PC-3 (cell line): Measurements from ENCODE around the gene PCBD1. TPM values are rescaled to one million over a fixed set of nuclear protein-coding genes. Genes with fewer than 3 reads are reported as not detected.

ENCODE experiments used
- ATAC-seq: fragments of 200-7000 bp; cut with Tn5 transposase; 2 replicates; pipeline ENCODE4 v1.9.1; 2020; ENCODE audit warnings: mild to moderate bottlenecking, moderate library complexity
- BruUV-seq: library from RNA; stranded (reverse); fragments of 400-500 nt; replicated peaks from 2 replicates; lab custom pipeline; 2021; lab: Mats Ljungman, UMichigan
- CTCF ChIA-PET: fragments of 300-600 bp; sonication (Branson Sonifier 250); formaldehyde crosslinking; loops from one replicate; lab custom pipeline; 2022; ENCODE audit warnings: antibody characterized with exemption; lab: Charles Lee
- POLR2A ChIA-PET: fragments of 300-600 bp; sonication (Branson Sonifier 250); formaldehyde crosslinking; loops from one replicate; lab custom pipeline; 2022; ENCODE audit warnings: antibody characterized with exemption; ENCODE audit not compliant: unreplicated experiment; lab: Charles Lee
- DNase-seq: peaks from one replicate; pipeline ENCODE4 v3.0.0-alpha.2; 2015
- H2AFZ ChIP-seq: fragments of 300-600 bp; sonication (generic); 2 replicates; pipeline ENCODE4 v1.6.0; 2016; ENCODE audit warnings: antibody characterized with exemption, low read length
- H3F3A ChIP-seq: fragments of 300-600 bp; sonication (generic); one replicate; pipeline ENCODE4 v1.6.0; 2017; ENCODE audit warnings: antibody characterized with exemption, low read length, control low read depth, mild to moderate bottlenecking; ENCODE audit not compliant: unreplicated experiment
- H3K27ac ChIP-seq: fragments of 300-600 bp; sonication (generic); 2 replicates; pipeline ENCODE4 v1.5.1; 2016; ENCODE audit warnings: mild to moderate bottlenecking, low read length
- H3K27me3 ChIP-seq: fragments of 300-600 bp; sonication (generic); 2 replicates; pipeline ENCODE4 v1.6.1; 2016; ENCODE audit warnings: low read length, mixed read lengths
- H3K36me3 ChIP-seq: fragments of 300-600 bp; sonication (generic); 2 replicates; pipeline ENCODE4 v1.6.1; 2016; ENCODE audit warnings: low read depth, mixed run types, low read length, mixed read lengths
- H3K4me1 ChIP-seq: fragments of 300-600 bp; sonication (generic); 2 replicates; pipeline ENCODE4 v1.5.1; 2016; ENCODE audit warnings: low read length; ENCODE audit not compliant: insufficient read depth
- H3K4me2 ChIP-seq: fragments of 300-600 bp; sonication (generic); 2 replicates; pipeline ENCODE4 v1.6.0; 2016; ENCODE audit warnings: low read length
- H3K4me3 ChIP-seq: fragments of 300-600 bp; sonication (generic); 2 replicates; pipeline ENCODE4 v1.5.1; 2016; ENCODE audit warnings: mild to moderate bottlenecking, low read length, mixed read lengths
- H3K79me2 ChIP-seq: fragments of 300-600 bp; sonication (generic); 2 replicates; pipeline ENCODE4 v1.6.1; 2017; ENCODE audit warnings: low read length, mixed read lengths
- H3K9ac ChIP-seq: fragments of 300-600 bp; sonication (generic); 2 replicates; pipeline ENCODE4 v1.6.0; 2016; ENCODE audit warnings: mild to moderate bottlenecking, low read length
- H3K9me2 ChIP-seq: fragments of 300-600 bp; sonication (generic); replicated peaks from 2 replicates; pipeline ENCODE4 v1.6.1; 2016; ENCODE audit warnings: mixed run types, low read length, mixed read lengths
- H3K9me3 ChIP-seq: fragments of 300-600 bp; sonication (generic); 2 replicates; pipeline ENCODE4 v1.6.1; 2016; ENCODE audit warnings: low read length, mixed read lengths
- H4K20me1 ChIP-seq: fragments of 300-600 bp; sonication (generic); 2 replicates; pipeline ENCODE4 v1.6.1; 2016; ENCODE audit warnings: low read length, mixed read lengths
- EZH2 ChIP-seq: fragments of 300-600 bp; sonication (generic); IDR thresholded peaks from one replicate; pipeline ENCODE4 v1.6.1; 2017; ENCODE audit warnings: antibody characterized with exemption, mild to moderate bottlenecking, low read length; ENCODE audit not compliant: unreplicated experiment
- EZH2phosphoT487 ChIP-seq: fragments of 300-600 bp; sonication (generic); IDR thresholded peaks from 2 replicates; pipeline ENCODE4 v1.6.1; 2018; ENCODE audit warnings: mild to moderate bottlenecking, antibody characterized with exemption, low read length, borderline replicate concordance
- intact Hi-C: fragments of 100-400 bp; cut with micrococcal nuclease; formaldehyde crosslinking; loops from 2 replicates; pipeline ENCODE4 v1.9.0; 2023
- total RNA-seq: library from RNA; depleted of rRNA; stranded (reverse); fragments of >200 nt; gene quantifications from 2 replicates; pipeline ENCODE4 v1.2.3, GENCODE V29; 2014
- TF ChIP-seq, protein P1 (sequence below): fragments of 300-600 bp; sonication (generic); conservative IDR thresholded peaks from 2 replicates; pipeline ENCODE4 v1.5.1; 2017; ENCODE audit warnings: antibody characterized with exemption, low read depth, mild to moderate bottlenecking, low read length

Gene PCBD1
- total RNA-seq, 1 experiment from 2014 or later: 283 TPM

- POLR2A ChIA-PET: no interaction called here
- CTCF ChIA-PET: no interaction called here
- H3K9me2 ChIP-seq: no peaks in the 10 kb centered on the region
- H3F3A ChIP-seq: no peaks in the 10 kb centered on the region
- H3K36me3 ChIP-seq: no peaks in the 10 kb centered on the region
- DNase-seq (no peak), ATAC-seq (no peak)
- no peak overlapping the region for H3K4me2 ChIP-seq
- no peak overlapping the region for H3K4me3 ChIP-seq
- no peaks in the 10 kb centered on the region for H3K4me1 ChIP-seq
- H3K9me3 ChIP-seq: no peaks in the 10 kb centered on the region
- H3K27me3 ChIP-seq: peaks cover 17% of the 10 kb centered on the region
- no peaks in the 10 kb centered on the region for H4K20me1 ChIP-seq
- no peak overlapping the region for H2AFZ ChIP-seq
- no peaks in the 10 kb centered on the region for H3K79me2 ChIP-seq
- TF ChIP-seq, protein P1, sequence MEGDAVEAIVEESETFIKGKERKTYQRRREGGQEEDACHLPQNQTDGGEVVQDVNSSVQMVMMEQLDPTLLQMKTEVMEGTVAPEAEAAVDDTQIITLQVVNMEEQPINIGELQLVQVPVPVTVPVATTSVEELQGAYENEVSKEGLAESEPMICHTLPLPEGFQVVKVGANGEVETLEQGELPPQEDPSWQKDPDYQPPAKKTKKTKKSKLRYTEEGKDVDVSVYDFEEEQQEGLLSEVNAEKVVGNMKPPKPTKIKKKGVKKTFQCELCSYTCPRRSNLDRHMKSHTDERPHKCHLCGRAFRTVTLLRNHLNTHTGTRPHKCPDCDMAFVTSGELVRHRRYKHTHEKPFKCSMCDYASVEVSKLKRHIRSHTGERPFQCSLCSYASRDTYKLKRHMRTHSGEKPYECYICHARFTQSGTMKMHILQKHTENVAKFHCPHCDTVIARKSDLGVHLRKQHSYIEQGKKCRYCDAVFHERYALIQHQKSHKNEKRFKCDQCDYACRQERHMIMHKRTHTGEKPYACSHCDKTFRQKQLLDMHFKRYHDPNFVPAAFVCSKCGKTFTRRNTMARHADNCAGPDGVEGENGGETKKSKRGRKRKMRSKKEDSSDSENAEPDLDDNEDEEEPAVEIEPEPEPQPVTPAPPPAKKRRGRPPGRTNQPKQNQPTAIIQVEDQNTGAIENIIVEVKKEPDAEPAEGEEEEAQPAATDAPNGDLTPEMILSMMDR: no peak
- TF ChIP-seq EZH2phosphoT487 (no peak), EZH2 (no peak)
- intact Hi-C loops: no loop called here
- H3K9ac ChIP-seq: no peak overlapping the region
- no peak overlapping the region for H3K27ac ChIP-seq
- no TSS peak for BruUV-seq
Measured at GRCh38 chr10:70914316-70914864, 26.0 kb upstream of the PCBD1 start.

GRCh38 chr10:70913893-70914240, 25.5 kb upstream of the PCBD1 start:
- no peaks in the 10 kb centered on the region for H3K79me2 ChIP-seq
- H4K20me1 ChIP-seq: no peaks in the 10 kb centered on the region
- no peaks in the 10 kb centered on the region for H3F3A ChIP-seq
- ChIA-PET CTCF (no interaction called here), POLR2A (no interaction called here)
- no peak overlapping the region for H2AFZ ChIP-seq
- no peak overlapping the region for H3K9ac ChIP-seq
- DNase-seq (no peak), ATAC-seq (no peak)
- no peaks in the 10 kb centered on the region for H3K9me3 ChIP-seq
- TF ChIP-seq EZH2: no peak
- TF ChIP-seq, protein P1: no peak
- TF ChIP-seq EZH2phosphoT487: no peak
- H3K4me3 ChIP-seq: no peak overlapping the region
- peaks cover 17% of the 10 kb centered on the region for H3K27me3 ChIP-seq
- no peaks in the 10 kb centered on the region for H3K9me2 ChIP-seq
- no TSS peak for BruUV-seq
- H3K27ac ChIP-seq: no peak overlapping the region
- no peaks in the 10 kb centered on the region for H3K36me3 ChIP-seq
- intact Hi-C loops: no loop called here
- H3K4me1 ChIP-seq: no peaks in the 10 kb centered on the region
- no peak overlapping the region for H3K4me2 ChIP-seq

DNA sequence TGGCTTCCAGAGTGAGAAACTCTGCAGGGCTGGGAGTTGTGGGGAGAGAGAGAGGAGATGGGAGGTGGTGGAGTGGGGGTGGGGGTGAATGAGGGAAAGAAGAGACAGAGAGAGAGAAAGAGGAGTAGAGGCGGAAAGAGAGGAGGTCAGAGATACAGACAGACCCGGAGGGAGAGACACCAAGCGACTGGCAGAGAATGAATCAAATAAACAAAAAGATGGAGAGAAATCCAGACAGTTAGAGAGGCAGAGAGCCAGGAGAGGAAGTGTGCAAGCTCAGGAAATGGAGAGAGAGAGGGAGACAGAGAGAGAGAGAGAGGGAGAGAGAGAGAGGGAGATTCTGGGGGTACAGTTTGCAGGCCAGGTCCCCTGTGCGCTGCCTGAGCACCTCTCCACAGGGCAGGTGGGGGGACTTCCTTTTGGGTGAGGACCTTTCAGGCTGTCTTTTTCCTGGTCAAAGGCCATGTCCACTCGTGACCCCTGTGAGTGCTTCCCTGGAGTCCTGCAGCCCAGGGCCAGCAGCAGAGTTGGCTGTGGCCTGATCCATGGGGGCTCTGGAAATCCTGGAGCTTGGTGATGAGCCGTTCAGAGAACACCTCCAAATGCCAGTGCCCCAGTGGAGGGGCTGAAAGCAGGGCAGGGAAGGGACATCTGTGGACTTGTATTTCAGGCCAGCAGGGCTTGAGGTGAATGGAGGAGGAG, 25.0 kb upstream of the PCBD1 start:
- Histone ChIP-seq H3K4me2 (no peak overlapping the region), H3K27ac (no peak overlapping the region), H3F3A (no peaks in the 10 kb centered on the region), H3K9ac (no peak overlapping the region), H4K20me1 (no peaks in the 10 kb centered on the region), H3K9me3 (no peaks in the 10 kb centered on the region), H2AFZ (no peak overlapping the region), H3K36me3 (no peaks in the 10 kb centered on the region), H3K4me1 (no peaks in the 10 kb centered on the region), H3K9me2 (no peaks in the 10 kb centered on the region), H3K4me3 (no peak overlapping the region), H3K27me3 (peaks cover 17% of the 10 kb centered on the region), H3K79me2 (no peaks in the 10 kb centered on the region)
- ATAC-seq (no peak), DNase-seq (no peak)
- ChIA-PET POLR2A (no interaction called here), CTCF (no interaction called here)
- intact Hi-C loops: no loop called here
- no peak for TF ChIP-seq EZH2phosphoT487
- TF ChIP-seq EZH2: no peak
- TF ChIP-seq, protein P1: no peak
- no TSS peak for BruUV-seq
